DND-41 (cell line): ENCODE results near the gene DNM3.

Experiments used
- CTCF ChIP-seq: IDR thresholded peaks from 2 replicates; pipeline ENCODE4 v1.5.1; 2012; ENCODE audit warnings: borderline replicate concordance, low read length, moderate library complexity, mild to moderate bottlenecking; ENCODE audit not compliant: poor library complexity, severe bottlenecking; ENCODE audit errors: extremely low read depth
- EZH2 ChIP-seq: IDR thresholded peaks from 3 replicates; pipeline ENCODE4 v1.6.1; 2012; ENCODE audit warnings: borderline replicate concordance, low read depth, mild to moderate bottlenecking, moderate library complexity, low read length, inconsistent platforms; ENCODE audit not compliant: severe bottlenecking

DNA sequence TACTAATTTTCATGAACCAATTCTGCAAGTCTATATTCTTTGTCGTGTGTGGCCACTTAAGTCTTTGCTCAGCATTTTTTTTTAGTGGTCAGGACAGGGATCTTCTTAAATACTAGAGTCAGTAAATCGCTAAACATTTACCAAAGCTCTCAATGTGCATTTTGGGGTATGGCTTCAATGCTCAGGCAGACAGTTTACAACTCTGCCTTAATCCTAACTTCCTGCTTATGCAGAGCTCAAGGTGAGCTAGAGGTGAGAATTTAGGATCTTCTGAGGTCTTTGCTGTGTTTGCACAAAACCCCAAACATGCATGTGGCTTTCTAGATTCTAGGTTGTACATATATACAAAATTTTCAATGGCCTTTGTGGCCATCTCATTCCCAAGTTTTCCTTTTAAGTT lies 153.0 kb downstream of the DNM3 start:
- no peak for TF ChIP-seq CTCF
- no peak for TF ChIP-seq EZH2
